GM19397 (cell line): Measurements from ENCODE around the gene ADCY6.
A peak's percentile ranks its signal among the peaks of the same experiment; 100 is the strongest.

Experiments
- ATAC-seq: cut with Tn5 transposase; IDR thresholded peaks from one replicate; pipeline ENCODE4 v1.9.1; 2021; ENCODE audit warnings: mild to moderate bottlenecking, moderate library complexity; ENCODE audit not compliant: unreplicated experiment

ADCY6 gene

GRCh38 chr12:48816143-48816854 lies 27.4 kb upstream of the ADCY6 start:
- ATAC-seq, result no peak

DNA sequence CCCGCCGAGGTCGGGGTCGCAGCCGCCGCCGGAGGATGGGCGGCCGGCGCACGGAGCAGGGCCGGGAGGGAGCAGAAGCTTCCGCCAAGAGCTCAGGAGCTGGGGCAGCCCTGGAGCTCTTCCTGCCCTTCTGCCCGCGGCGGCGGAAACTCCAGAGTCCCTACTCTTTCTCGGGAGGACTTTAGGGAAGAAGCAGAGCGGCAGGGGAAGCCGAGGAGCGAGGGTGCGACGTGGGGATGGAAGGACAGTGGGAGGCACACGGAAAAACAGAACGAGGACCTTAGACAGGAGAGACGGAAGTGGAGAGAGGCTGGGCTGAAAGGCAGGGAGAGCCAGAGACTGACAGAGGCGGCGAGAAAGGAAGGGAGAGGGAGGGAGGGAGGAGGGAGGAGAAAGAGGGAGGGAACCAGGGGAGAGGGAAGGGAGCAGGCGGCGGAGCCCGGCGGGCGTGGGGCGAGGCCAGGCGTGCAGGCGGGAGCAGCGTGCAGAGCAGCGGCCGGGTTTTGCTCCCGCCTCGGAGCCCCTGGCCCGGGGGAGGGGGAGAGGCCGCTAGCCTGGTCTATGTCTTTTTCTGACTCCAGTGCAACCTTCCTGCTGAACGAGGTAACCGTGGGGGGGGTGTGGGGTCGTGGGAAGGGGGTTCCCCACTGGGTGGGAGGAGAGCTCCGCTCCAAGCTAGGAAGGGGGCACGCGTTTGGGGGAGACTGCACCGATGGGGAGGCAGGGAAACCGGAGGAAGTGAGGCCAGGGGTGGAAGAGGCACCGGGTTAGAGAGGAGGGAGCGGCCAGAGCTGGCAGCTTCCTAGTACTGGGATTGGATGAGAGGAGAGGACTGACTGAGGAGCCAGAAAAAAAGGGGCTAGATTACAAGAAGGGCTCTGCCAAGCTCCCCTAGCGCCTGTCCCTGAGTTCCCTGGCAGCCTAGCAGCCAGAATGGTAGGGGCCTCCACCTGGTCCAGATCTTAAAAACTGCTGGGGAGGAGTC lies 26.5 kb upstream of the ADCY6 start:
- ATAC-seq, result peak; percentile 37

GRCh38 chr12:48814262-48815125 lies 25.6 kb upstream of the ADCY6 start:
- peak; percentile 79 for ATAC-seq

- ATAC-seq, result no peak
Measured at GRCh38 chr12:48813465-48814261, 24.8 kb upstream of the ADCY6 start.

DNA sequence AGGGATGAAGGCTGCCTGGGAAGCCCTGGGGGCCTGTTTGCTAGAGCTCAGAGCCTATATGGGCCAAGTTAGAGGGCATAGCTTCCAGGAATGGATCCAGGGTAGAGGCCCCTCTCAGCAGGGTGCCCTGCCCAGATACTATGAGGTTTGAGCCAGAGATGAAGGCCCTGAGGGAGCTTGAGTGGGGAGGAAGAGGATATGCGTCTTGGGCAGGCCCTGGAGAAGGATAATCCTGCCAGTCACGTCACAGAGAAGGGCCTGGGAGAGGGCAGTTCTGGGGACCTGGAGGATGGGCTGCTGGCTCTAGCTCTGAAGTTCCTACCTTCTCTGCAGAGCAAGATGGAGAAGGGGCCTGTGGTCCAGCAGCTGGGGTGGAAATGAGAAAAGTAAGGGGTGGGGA lies 23.5 kb upstream of the ADCY6 start:
- ATAC-seq, result no peak

DNA sequence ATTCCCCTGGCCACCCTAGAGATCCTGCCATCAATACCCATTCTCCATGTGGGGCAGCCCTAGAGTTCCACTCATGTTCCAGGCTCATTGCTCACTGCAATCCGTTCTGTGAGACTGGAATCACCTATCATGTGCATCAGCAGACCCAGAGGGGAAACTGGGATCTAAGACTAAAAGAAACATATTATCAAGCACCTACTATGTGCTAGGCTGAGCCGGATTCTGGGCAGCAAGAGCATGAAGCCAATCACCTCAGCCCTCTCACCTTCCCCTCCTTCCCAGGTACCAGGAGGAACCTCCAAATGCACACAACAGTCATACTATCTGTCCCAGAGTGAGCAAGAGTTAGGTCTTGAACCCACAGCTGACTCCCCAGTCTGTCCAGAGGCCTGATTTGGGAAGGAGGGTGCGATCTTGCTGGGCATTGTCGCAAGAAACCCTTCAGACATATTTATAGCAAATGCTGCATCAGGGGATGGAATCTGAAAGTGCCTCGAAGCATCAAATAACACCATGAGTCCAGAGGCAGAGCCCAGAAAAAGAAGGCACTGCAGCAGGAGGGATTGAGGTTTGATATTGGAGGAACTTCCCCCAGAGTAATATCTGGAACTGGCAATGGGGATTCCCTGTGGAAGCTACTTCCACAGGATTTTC lies 22.7 kb upstream of the ADCY6 start:
- ATAC-seq, result no peak

GRCh38 chr12:48810903-48811431 lies 22.1 kb upstream of the ADCY6 start:
- no peak for ATAC-seq

DNA sequence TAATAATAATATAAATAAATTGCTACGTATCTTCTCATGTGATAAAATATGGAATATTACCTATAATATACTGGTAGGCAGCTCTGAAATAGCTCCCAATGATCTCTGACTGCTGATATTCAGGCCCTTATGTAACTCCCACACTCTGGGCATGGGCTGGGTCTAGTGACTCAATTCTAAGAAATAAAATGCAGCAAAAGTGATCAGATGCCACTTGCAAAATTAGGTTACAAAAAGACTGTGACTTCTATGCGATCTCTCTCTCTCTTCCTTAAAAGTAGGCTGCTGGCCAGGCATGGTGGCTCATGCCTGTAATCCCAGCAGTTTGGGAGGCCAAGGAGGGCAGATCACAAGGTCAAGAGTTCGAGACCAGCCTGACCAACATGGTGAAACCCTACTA lies 19.1 kb upstream of the ADCY6 start:
- ATAC-seq, result no peak

DNA sequence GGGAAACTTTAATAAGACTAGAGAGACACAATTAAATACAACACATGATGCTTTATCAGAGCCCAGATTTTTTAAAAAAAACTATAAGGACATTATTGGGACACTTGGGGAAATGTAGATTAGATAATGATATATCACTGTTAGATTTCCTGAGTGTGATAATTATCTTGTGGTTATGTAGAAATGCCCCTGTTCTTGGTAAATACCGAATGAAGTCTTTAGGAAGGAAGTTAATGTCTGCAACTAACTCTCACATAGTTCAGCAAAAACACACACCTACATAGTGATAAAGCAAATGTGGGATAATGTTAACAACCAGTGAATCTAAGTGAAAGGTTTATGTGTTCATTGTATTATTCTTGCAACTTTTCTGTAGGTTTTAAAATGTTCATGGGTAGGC lies 14.8 kb upstream of the ADCY6 start:
- no peak for ATAC-seq

GRCh38 chr12:48800971-48801370 lies 12.1 kb upstream of the ADCY6 start:
- ATAC-seq, result no peak

DNA sequence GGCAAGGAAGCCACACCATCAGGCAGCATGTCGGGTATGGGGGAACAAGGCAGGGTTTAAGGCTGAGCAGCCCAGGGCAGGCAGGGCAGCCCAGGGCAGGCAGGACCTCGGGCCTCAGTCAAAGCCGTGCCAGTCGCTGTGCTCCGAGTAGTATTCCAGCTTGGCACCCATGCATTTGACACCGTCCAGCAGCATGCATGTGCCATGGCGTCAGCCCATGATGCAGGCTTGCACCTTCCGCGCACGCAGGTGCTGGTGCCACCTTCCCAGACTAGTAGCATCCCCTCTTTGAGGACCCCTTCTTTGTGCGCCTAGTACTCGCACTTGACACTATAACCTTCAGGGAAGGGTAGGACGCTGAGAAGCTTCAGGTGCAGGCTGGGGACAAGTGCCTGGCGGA lies 11.6 kb upstream of the ADCY6 start:
- ATAC-seq, result no peak

GRCh38 chr12:48796976-48797375 lies 8.1 kb upstream of the ADCY6 start:
- no peak for ATAC-seq

- ATAC-seq, result no peak
Measured at GRCh38 chr12:48795550-48796455, 6.9 kb upstream of the ADCY6 start.

GRCh38 chr12:48794870-48795269 lies 6.0 kb upstream of the ADCY6 start:
- ATAC-seq, result no peak

DNA sequence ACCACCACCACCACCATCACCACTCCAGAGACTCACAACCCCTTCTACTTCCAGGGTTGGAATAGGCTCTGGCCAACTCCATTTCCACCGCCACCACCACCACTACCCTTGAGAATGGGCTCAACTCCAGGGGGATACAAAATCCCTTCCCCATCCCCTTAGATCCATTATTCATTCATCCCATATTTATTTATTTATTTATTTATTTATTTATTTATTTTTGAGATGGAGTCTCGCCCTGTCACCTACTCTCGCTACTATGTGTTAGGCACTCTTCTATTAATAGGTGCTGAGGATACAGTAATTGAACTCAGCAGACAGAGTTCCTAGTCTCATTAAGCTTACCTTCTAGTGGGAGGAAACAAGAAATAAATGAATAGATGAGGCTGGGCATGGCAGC lies 4.8 kb upstream of the ADCY6 start:
- ATAC-seq, result no peak

GRCh38 chr12:48789858-48790326 lies 1.0 kb upstream of the ADCY6 start:
- ATAC-seq, result no peak

GRCh38 chr12:48788524-48788853 lies 400 bp downstream of the ADCY6 start:
- ATAC-seq, result no peak

- no peak for ATAC-seq
Measured at GRCh38 chr12:48787791-48788523, 932 bp downstream of the ADCY6 start.
